ENCODE data around the gene SHC3.

SHC3 gene

GRCh38 chr9:89005323-89005722, 173.3 kb downstream of the SHC3 start:
- no peak for DNase-seq (ENCODE audit: low read depth in 2 of 2, low spot score in 1 of 2)

- no peak for DNase-seq (ENCODE audit: low read depth in 2 of 2, low spot score in 1 of 2)
These were observed 175.6 kb downstream of the SHC3 start for GRCh38 chr9:89002987-89003386.

GRCh38 chr9:89001917-89002540, 176.6 kb downstream of the SHC3 start:
- no peak for DNase-seq (ENCODE audit: low read depth in 2 of 2, low spot score in 1 of 2)

GRCh38 chr9:89000973-89001916, 177.4 kb downstream of the SHC3 start:
- DNase-seq (ENCODE audit: low read depth in 2 of 2, low spot score in 1 of 2) = peak; percentile 31 to 49

GRCh38 chr9:89000371-89000781, 178.2 kb downstream of the SHC3 start:
- no peak for DNase-seq (ENCODE audit: low read depth in 2 of 2, low spot score in 1 of 2)

GRCh38 chr9:88998911-88999310, 179.7 kb downstream of the SHC3 start:
- no peak for DNase-seq (ENCODE audit: low read depth in 2 of 2, low spot score in 1 of 2)

- DNase-seq (ENCODE audit: low read depth in 2 of 2, low spot score in 1 of 2) = no peak
These were observed 180.1 kb downstream of the SHC3 start for GRCh38 chr9:88998503-88998902.

- DNase-seq (ENCODE audit: low read depth in 2 of 2, low spot score in 1 of 2) = no peak
These were observed 181.0 kb downstream of the SHC3 start for GRCh38 chr9:88997646-88998045.

GRCh38 chr9:88996921-88997235, 181.7 kb downstream of the SHC3 start:
- DNase-seq (ENCODE audit: low read depth in 2 of 2, low spot score in 1 of 2) = no peak

GRCh38 chr9:88996046-88996920, 182.3 kb downstream of the SHC3 start:
- DNase-seq (ENCODE audit: low read depth in 2 of 2, low spot score in 1 of 2) = no peak

GRCh38 chr9:88995627-88996026, 183.0 kb downstream of the SHC3 start:
- no peak for DNase-seq (ENCODE audit: low read depth in 2 of 2, low spot score in 1 of 2)

GRCh38 chr9:88995200-88995577, 183.4 kb downstream of the SHC3 start:
- DNase-seq (ENCODE audit: low read depth in 2 of 2, low spot score in 1 of 2) = no peak

- DNase-seq (ENCODE audit: low read depth in 2 of 2, low spot score in 1 of 2) = no peak
These were observed 184.0 kb downstream of the SHC3 start for GRCh38 chr9:88994469-88995199.

- no peak for DNase-seq (ENCODE audit: low read depth in 2 of 2, low spot score in 1 of 2)
These were observed 184.7 kb downstream of the SHC3 start for GRCh38 chr9:88993871-88994460.

- no peak for DNase-seq (ENCODE audit: low read depth in 2 of 2, low spot score in 1 of 2)
These were observed 185.3 kb downstream of the SHC3 start for GRCh38 chr9:88993327-88993726.

- DNase-seq (ENCODE audit: low read depth in 2 of 2, low spot score in 1 of 2) = no peak
These were observed 186.1 kb downstream of the SHC3 start for GRCh38 chr9:88992556-88992955.

GRCh38 chr9:88991066-88992034, 187.3 kb downstream of the SHC3 start, which contains the start of gene S1PR3:
TSS of gene S1PR3 (plus strand) at chr9:88991468. CDS start at chr9:89001201, 9,733 bp downstream.
- peak in 1 of 2 donors; percentile 7 for DNase-seq (ENCODE audit: low read depth in 2 of 2, low spot score in 1 of 2)

- no peak for DNase-seq (ENCODE audit: low read depth in 2 of 2, low spot score in 1 of 2)
These were observed 187.9 kb downstream of the SHC3 start for GRCh38 chr9:88990729-88991065.

GRCh38 chr9:88990041-88990728, 188.4 kb downstream of the SHC3 start:
- no peak for DNase-seq (ENCODE audit: low read depth in 2 of 2, low spot score in 1 of 2)
